ENCODE results near the gene CCDC157.
A peak's percentile ranks its signal among the peaks of the same experiment; 100 is the strongest.

The CCDC157 gene

GRCh38 chr22:30351226-30351625, 5.6 kb upstream of the CCDC157 start:
- Mint-ChIP-seq H3K27ac (no peak overlapping the region), H3K4me1 (peaks cover 56% of the 10 kb centered on the region), H3K27me3 (no peaks in the 10 kb centered on the region), H3K36me3 (peaks cover 63% of the 10 kb centered on the region), H3K9me3 (no peaks in the 10 kb centered on the region), H3K4me3 (no peak overlapping the region)
- DNase-seq: no peak
- CTCF ChIA-PET: no interaction called here

- no peaks in the 10 kb centered on the region for H3K9me3 Mint-ChIP-seq
- H3K27me3 Mint-ChIP-seq: peaks cover 18% of the 10 kb centered on the region
- peaks cover 43% of the 10 kb centered on the region for H3K36me3 Mint-ChIP-seq
- CTCF ChIA-PET: interaction anchor here (0.9 to 1.5 kb wide), 2 partner anchors 19 to 22 kb away, joined by 4 read pairs; no protein-coding TSS in a partner anchor
- peak overlapping the region; percentile 6 for H3K27ac Mint-ChIP-seq
- peaks cover 59% of the 10 kb centered on the region for H3K4me1 Mint-ChIP-seq
- peak overlapping the region; percentile 16 for H3K4me3 Mint-ChIP-seq
- DNase-seq: no peak
These were observed 2.2 kb upstream of the CCDC157 start for GRCh38 chr22:30354644-30355043.

GRCh38 chr22:30357236-30357570, 396 bp downstream of the CCDC157 start:
- CTCF ChIA-PET: interaction anchor here (1.4 kb wide), 1 partner anchor 69 kb away, joined by 10 read pairs; no protein-coding TSS in a partner anchor
- peak overlapping the region; percentile 94 for H3K4me3 Mint-ChIP-seq
- H3K4me1 Mint-ChIP-seq: peaks cover 46% of the 10 kb centered on the region
- no peaks in the 10 kb centered on the region for H3K9me3 Mint-ChIP-seq
- peaks cover 18% of the 10 kb centered on the region for H3K27me3 Mint-ChIP-seq
- H3K27ac Mint-ChIP-seq: peak overlapping the region; percentile 88
- peaks cover 24% of the 10 kb centered on the region for H3K36me3 Mint-ChIP-seq
- no peak for DNase-seq

GRCh38 chr22:30357650-30358215, 926 bp downstream of the CCDC157 start:
- Mint-ChIP-seq H3K27ac (peak overlapping the region; percentile 88), H3K4me1 (peaks cover 46% of the 10 kb centered on the region)

GRCh38 chr22:30358541-30358940, 1.7 kb downstream of the CCDC157 start:
- Mint-ChIP-seq H3K27me3 (peaks cover 18% of the 10 kb centered on the region), H3K9me3 (no peaks in the 10 kb centered on the region), H3K4me3 (no peak overlapping the region), H3K36me3 (peaks cover 15% of the 10 kb centered on the region), H3K4me1 (peaks cover 42% of the 10 kb centered on the region), H3K27ac (no peak overlapping the region)
- CTCF ChIA-PET: interaction anchor here (1.8 kb wide), 1 partner anchor 70 kb away, joined by 9 read pairs; the partner anchor contains the start of gene CASTOR1
- no peak for DNase-seq

More at GRCh38 chr22:30357650-30358215, 926 bp downstream of the CCDC157 start:
- CTCF ChIA-PET: interaction anchor here (1.8 kb wide), 1 partner anchor 69 kb away, joined by 9 read pairs; the partner anchor contains the start of gene CASTOR1
- H3K9me3 Mint-ChIP-seq: no peaks in the 10 kb centered on the region
- H3K4me3 Mint-ChIP-seq: peak overlapping the region; percentile 94
- H3K36me3 Mint-ChIP-seq: peaks cover 18% of the 10 kb centered on the region
- H3K27me3 Mint-ChIP-seq: peaks cover 18% of the 10 kb centered on the region
- DNase-seq: no peak

GRCh38 chr22:30361916-30362650, 5.3 kb downstream of the CCDC157 start:
- CTCF ChIA-PET: no interaction called here
- Mint-ChIP-seq H3K9me3 (no peaks in the 10 kb centered on the region), H3K36me3 (peaks cover 3% of the 10 kb centered on the region), H3K4me1 (peaks cover 11% of the 10 kb centered on the region), H3K27me3 (peaks cover 14% of the 10 kb centered on the region), H3K4me3 (no peak overlapping the region), H3K27ac (no peak overlapping the region)
- DNase-seq: no peak

GRCh38 chr22:30362651-30363281, 6.0 kb downstream of the CCDC157 start:
- Mint-ChIP-seq H3K4me1 (peaks cover 7% of the 10 kb centered on the region), H3K36me3 (peaks cover 3% of the 10 kb centered on the region), H3K4me3 (no peak overlapping the region), H3K27ac (no peak overlapping the region), H3K9me3 (no peaks in the 10 kb centered on the region), H3K27me3 (peaks cover 7% of the 10 kb centered on the region)
- DNase-seq: no peak
- CTCF ChIA-PET: interaction anchor here (1.5 kb wide), 1 partner anchor 25 kb away, joined by 4 read pairs; the partner anchor contains the start of gene RNF215

GRCh38 chr22:30365891-30366290, 9.1 kb downstream of the CCDC157 start:
- Mint-ChIP-seq H3K9me3 (no peaks in the 10 kb centered on the region), H3K27ac (no peak overlapping the region), H3K4me3 (no peak overlapping the region), H3K27me3 (no peaks in the 10 kb centered on the region), H3K36me3 (peaks cover 3% of the 10 kb centered on the region), H3K4me1 (no peaks in the 10 kb centered on the region)
- DNase-seq: no peak
- CTCF ChIA-PET: no interaction called here

GRCh38 chr22:30368420-30368819, 11.6 kb downstream of the CCDC157 start:
- Mint-ChIP-seq H3K9me3 (no peaks in the 10 kb centered on the region), H3K27ac (no peak overlapping the region), H3K4me1 (no peaks in the 10 kb centered on the region), H3K36me3 (peaks cover 3% of the 10 kb centered on the region), H3K4me3 (no peak overlapping the region), H3K27me3 (no peaks in the 10 kb centered on the region)
- no peak for DNase-seq
- CTCF ChIA-PET: interaction anchor here (0.7 to 1.2 kb wide), 3 partner anchors 18 to 81 kb away, joined by 3 to 6 read pairs (median 3); no protein-coding TSS in a partner anchor

- no peaks in the 10 kb centered on the region for H3K4me1 Mint-ChIP-seq
- H3K27me3 Mint-ChIP-seq: no peaks in the 10 kb centered on the region
- no peak for DNase-seq
- CTCF ChIA-PET: no interaction called here
- no peak overlapping the region for H3K4me3 Mint-ChIP-seq
- H3K27ac Mint-ChIP-seq: no peak overlapping the region
- no peaks in the 10 kb centered on the region for H3K9me3 Mint-ChIP-seq
- H3K36me3 Mint-ChIP-seq: peaks cover 3% of the 10 kb centered on the region
These were observed 13.9 kb downstream of the CCDC157 start for GRCh38 chr22:30370641-30371230.

GRCh38 chr22:30371321-30371720, 14.5 kb downstream of the CCDC157 start:
- Mint-ChIP-seq H3K4me1 (no peaks in the 10 kb centered on the region), H3K27me3 (no peaks in the 10 kb centered on the region), H3K9me3 (no peaks in the 10 kb centered on the region), H3K27ac (no peak overlapping the region), H3K4me3 (no peak overlapping the region), H3K36me3 (peaks cover 2% of the 10 kb centered on the region)
- CTCF ChIA-PET: no interaction called here
- DNase-seq: no peak

GRCh38 chr22:30371981-30372380, 15.2 kb downstream of the CCDC157 start:
- CTCF ChIA-PET: no interaction called here
- no peaks in the 10 kb centered on the region for H3K4me1 Mint-ChIP-seq
- H3K4me3 Mint-ChIP-seq: no peak overlapping the region
- no peaks in the 10 kb centered on the region for H3K36me3 Mint-ChIP-seq
- no peaks in the 10 kb centered on the region for H3K9me3 Mint-ChIP-seq
- H3K27ac Mint-ChIP-seq: no peak overlapping the region
- DNase-seq: no peak
- no peaks in the 10 kb centered on the region for H3K27me3 Mint-ChIP-seq

GRCh38 chr22:30372915-30373314, 16.1 kb downstream of the CCDC157 start:
- CTCF ChIA-PET: interaction anchor here (0.6 kb wide), 1 partner anchor 35 kb away, joined by 3 read pairs; no protein-coding TSS in a partner anchor
- no peak for DNase-seq
- H3K4me1 Mint-ChIP-seq: no peaks in the 10 kb centered on the region
- no peaks in the 10 kb centered on the region for H3K27me3 Mint-ChIP-seq
- no peaks in the 10 kb centered on the region for H3K9me3 Mint-ChIP-seq
- no peak overlapping the region for H3K27ac Mint-ChIP-seq
- H3K36me3 Mint-ChIP-seq: no peaks in the 10 kb centered on the region
- H3K4me3 Mint-ChIP-seq: no peak overlapping the region

Measured in activated naive CD4-positive, alpha-beta T cell treated with anti-CD3 and anti-CD28 coated beads, Interleukin-2, amount 10 ng/mL, durations not matched to agents 7 days and 5 days (primary cell).